Gastrocnemius medialis (tissue), 4 donors: ENCODE data around the gene TPX2.

ENCODE experiments used
- POLR2A ChIP-seq, 2 donors: fragments of 450-650 bp; IDR thresholded peaks; one replicate each; pipeline ENCODE4 v1.6.1; 2017; ENCODE audit warnings: antibody characterized with exemption in 2 of 2, mild to moderate bottlenecking in 2 of 2, moderate library complexity in 2 of 2
- TF ChIP-seq, protein P1 (sequence below), 5 experiments: fragments of 450-650 bp in 3 of 5; fragments of 200-600 bp in 2 of 5; sonication (generic) in 2 of 5; IDR thresholded peaks in 4 of 5; conservative IDR thresholded peaks in 1 of 5; 1 replicate in 4 of 5; 2 replicates in 1 of 5; pipeline ENCODE4 v1.5.1; 2016 to 2019; ENCODE audit warnings: antibody characterized with exemption in 5 of 5, mild to moderate bottlenecking in 3 of 5, moderate library complexity in 3 of 5

DNA sequence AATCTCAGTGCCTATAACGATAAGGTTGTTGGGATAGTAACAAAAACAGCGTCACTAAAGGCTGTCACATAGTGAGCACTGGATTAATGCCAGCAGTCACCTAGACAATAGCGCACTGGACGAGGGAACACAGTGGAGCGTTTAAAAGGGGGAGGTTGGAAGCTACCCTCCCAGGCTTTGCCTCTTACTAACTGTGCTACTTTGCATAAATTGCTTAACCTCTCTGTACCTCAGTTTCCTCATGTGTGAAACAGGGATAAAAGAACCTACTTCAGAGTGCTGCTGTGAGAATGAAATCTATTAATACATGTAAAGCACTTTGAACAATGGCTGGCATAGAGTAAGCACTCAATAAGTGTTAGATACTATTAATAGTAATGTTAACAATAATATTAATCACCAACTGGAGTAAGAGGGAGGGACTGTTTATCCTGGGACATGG lies 27.0 kb upstream of the TPX2 start:
- TF ChIP-seq, protein P1, sequence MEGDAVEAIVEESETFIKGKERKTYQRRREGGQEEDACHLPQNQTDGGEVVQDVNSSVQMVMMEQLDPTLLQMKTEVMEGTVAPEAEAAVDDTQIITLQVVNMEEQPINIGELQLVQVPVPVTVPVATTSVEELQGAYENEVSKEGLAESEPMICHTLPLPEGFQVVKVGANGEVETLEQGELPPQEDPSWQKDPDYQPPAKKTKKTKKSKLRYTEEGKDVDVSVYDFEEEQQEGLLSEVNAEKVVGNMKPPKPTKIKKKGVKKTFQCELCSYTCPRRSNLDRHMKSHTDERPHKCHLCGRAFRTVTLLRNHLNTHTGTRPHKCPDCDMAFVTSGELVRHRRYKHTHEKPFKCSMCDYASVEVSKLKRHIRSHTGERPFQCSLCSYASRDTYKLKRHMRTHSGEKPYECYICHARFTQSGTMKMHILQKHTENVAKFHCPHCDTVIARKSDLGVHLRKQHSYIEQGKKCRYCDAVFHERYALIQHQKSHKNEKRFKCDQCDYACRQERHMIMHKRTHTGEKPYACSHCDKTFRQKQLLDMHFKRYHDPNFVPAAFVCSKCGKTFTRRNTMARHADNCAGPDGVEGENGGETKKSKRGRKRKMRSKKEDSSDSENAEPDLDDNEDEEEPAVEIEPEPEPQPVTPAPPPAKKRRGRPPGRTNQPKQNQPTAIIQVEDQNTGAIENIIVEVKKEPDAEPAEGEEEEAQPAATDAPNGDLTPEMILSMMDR (IDR thresholded peaks at IDR 0.05 in 4 of 5, conservative IDR thresholded peaks at IDR 0.05 in 1 of 5) = no peak
- TF ChIP-seq POLR2A (IDR thresholded peaks at IDR 0.05) = peak in 1 of 2 donors; percentile 33
